ENCODE results near the gene TSKU.

TSKU gene

DNA sequence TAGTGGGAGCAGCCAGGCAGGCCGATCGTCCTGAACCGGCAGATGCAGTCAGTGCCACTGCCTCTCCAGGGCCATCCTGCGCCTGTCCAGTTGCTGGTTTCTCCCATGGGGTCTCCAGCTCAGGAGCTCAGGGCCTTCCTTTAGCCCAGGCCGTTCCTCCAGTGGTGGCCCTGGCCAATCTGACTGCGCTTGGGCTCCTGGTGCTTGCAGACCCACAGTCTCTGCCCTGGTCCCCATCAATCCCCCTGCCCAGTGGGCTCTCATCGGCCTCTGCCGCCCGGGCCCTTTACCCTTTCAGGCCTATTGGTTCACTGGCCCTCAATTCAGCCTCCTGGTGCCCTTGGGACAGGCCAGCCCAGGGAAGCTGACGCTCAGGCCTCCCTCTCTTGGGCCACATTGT is 29.2 kb upstream of the TSKU start:
- TF ChIP-seq FOXM1 (IDR thresholded peaks at IDR 0.05; ENCODE audit: borderline replicate concordance, low read depth) (no peak), EP300 (IDR thresholded peaks at IDR 0.05; ENCODE audit: borderline replicate concordance) (no peak), EGR1 (IDR thresholded peaks at IDR 0.05) (no peak), NFIC (IDR thresholded peaks at IDR 0.05) (no peak), CEBPB (IDR thresholded peaks at IDR 0.05) (no peak), YY1 (IDR thresholded peaks at IDR 0.05; ENCODE audit: low read depth) (no peak)
- TF ChIP-seq, protein P1, sequence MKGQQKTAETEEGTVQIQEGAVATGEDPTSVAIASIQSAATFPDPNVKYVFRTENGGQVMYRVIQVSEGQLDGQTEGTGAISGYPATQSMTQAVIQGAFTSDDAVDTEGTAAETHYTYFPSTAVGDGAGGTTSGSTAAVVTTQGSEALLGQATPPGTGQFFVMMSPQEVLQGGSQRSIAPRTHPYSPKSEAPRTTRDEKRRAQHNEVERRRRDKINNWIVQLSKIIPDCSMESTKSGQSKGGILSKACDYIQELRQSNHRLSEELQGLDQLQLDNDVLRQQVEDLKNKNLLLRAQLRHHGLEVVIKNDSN (IDR thresholded peaks at IDR 0.05), result no peak
- TF ChIP-seq, protein P2, sequence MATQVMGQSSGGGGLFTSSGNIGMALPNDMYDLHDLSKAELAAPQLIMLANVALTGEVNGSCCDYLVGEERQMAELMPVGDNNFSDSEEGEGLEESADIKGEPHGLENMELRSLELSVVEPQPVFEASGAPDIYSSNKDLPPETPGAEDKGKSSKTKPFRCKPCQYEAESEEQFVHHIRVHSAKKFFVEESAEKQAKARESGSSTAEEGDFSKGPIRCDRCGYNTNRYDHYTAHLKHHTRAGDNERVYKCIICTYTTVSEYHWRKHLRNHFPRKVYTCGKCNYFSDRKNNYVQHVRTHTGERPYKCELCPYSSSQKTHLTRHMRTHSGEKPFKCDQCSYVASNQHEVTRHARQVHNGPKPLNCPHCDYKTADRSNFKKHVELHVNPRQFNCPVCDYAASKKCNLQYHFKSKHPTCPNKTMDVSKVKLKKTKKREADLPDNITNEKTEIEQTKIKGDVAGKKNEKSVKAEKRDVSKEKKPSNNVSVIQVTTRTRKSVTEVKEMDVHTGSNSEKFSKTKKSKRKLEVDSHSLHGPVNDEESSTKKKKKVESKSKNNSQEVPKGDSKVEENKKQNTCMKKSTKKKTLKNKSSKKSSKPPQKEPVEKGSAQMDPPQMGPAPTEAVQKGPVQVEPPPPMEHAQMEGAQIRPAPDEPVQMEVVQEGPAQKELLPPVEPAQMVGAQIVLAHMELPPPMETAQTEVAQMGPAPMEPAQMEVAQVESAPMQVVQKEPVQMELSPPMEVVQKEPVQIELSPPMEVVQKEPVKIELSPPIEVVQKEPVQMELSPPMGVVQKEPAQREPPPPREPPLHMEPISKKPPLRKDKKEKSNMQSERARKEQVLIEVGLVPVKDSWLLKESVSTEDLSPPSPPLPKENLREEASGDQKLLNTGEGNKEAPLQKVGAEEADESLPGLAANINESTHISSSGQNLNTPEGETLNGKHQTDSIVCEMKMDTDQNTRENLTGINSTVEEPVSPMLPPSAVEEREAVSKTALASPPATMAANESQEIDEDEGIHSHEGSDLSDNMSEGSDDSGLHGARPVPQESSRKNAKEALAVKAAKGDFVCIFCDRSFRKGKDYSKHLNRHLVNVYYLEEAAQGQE (IDR thresholded peaks at IDR 0.05; ENCODE audit: low read depth), result no peak

DNA sequence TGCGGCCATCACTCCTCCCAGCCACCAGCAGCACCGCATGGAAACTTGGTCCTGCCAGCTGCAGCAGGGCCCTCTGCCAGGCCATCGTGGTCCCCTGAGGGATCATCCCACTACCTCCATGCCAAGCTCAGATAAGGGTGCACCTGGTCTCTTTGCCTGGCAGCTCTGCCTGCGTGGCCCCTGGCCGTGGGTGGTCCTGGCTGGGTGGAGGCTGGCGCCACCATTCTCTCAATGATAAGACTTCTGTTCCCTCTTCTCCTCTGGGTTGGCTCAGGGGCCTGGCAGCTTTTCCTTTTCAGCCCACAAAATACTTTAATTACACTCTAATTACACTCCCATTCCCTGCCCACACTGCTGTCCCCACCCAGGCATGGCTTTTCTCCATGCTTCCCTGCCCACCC is 26.8 kb upstream of the TSKU start:
- no peak for TF ChIP-seq CREB1 (IDR thresholded peaks at IDR 0.05; ENCODE audit: low read depth)
- TF ChIP-seq, protein P1 (IDR thresholded peaks at IDR 0.05), result no peak
- TF ChIP-seq FOXM1 (IDR thresholded peaks at IDR 0.05; ENCODE audit: borderline replicate concordance, low read depth), result no peak
- no peak for TF ChIP-seq RAD21 (IDR thresholded peaks at IDR 0.05; ENCODE audit: low read depth)
- TF ChIP-seq YY1 (IDR thresholded peaks at IDR 0.05; ENCODE audit: low read depth), result no peak
- TF ChIP-seq, protein P3, sequence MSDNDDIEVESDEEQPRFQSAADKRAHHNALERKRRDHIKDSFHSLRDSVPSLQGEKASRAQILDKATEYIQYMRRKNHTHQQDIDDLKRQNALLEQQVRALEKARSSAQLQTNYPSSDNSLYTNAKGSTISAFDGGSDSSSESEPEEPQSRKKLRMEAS (IDR thresholded peaks at IDR 0.05), result no peak
- no peak for TF ChIP-seq ZBTB7A (IDR thresholded peaks at IDR 0.05; ENCODE audit: low read depth)
- no peak for TF ChIP-seq TEAD4 (IDR thresholded peaks at IDR 0.05)
- no peak for TF ChIP-seq TCF12 (IDR thresholded peaks at IDR 0.05; ENCODE audit: low read depth)
- no peak for TF ChIP-seq TAF1 (IDR thresholded peaks at IDR 0.05; ENCODE audit: low read depth)
- no peak for TF ChIP-seq CEBPB (IDR thresholded peaks at IDR 0.05)
- no peak for TF ChIP-seq EGR1 (IDR thresholded peaks at IDR 0.05)

DNA sequence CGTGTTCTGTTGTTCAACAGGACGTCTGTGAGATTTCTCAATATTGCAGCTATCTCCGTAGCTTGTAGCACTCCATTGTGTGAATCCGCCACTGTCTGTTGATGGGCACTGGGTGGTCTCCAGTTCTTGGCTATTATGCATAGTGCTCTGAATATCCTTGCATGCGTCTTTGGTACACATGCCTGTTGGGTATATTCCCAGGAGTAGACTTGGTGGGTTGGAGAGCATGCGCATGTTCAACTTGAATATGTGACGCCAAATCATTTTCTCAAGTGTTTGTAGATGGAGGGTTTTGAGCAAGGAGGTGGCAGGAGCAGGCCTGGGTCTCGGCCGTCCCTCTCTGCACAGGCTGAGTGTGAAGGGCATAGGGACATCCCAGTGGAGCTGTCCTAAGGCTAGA is 24.8 kb upstream of the TSKU start:
- TF ChIP-seq EGR1 (IDR thresholded peaks at IDR 0.05) (no peak), TCF12 (IDR thresholded peaks at IDR 0.05; ENCODE audit: low read depth) (no peak), CEBPB (IDR thresholded peaks at IDR 0.05) (no peak), YY1 (IDR thresholded peaks at IDR 0.05; ENCODE audit: low read depth) (no peak)

DNA sequence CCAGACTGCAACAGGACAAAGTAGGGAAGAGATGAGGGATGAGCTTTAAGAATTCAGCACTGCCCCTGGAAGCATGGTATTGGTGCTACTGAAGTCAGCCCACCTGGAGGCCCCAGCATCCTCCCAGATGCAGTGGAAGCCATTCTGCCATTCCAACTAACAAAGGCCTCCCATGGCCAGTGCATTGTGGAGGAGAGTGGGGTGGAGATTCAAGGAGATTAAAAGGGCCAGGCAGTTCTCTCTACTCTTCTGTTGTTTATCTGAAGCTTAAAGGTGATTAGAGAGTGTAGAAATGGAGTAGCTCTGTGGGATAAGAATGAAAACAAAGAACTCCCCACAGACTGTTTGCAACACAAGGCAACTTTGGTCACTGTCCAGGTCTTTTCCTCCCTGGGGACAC is 24.1 kb upstream of the TSKU start:
- TF ChIP-seq FOXM1 (IDR thresholded peaks at IDR 0.05; ENCODE audit: borderline replicate concordance, low read depth), result no peak
- no peak for TF ChIP-seq NFIC (IDR thresholded peaks at IDR 0.05)
- no peak for TF ChIP-seq EGR1 (IDR thresholded peaks at IDR 0.05)
- no peak for TF ChIP-seq TEAD4 (IDR thresholded peaks at IDR 0.05)
- TF ChIP-seq, protein P1 (IDR thresholded peaks at IDR 0.05), result no peak
- no peak for TF ChIP-seq RAD21 (IDR thresholded peaks at IDR 0.05; ENCODE audit: low read depth)
- TF ChIP-seq TCF12 (IDR thresholded peaks at IDR 0.05; ENCODE audit: low read depth), result no peak
- no peak for TF ChIP-seq TAF1 (IDR thresholded peaks at IDR 0.05; ENCODE audit: low read depth)
- no peak for TF ChIP-seq EP300 (IDR thresholded peaks at IDR 0.05; ENCODE audit: borderline replicate concordance)
- no peak for TF ChIP-seq YY1 (IDR thresholded peaks at IDR 0.05; ENCODE audit: low read depth)
- TF ChIP-seq, protein P3 (IDR thresholded peaks at IDR 0.05), result no peak
- no peak for TF ChIP-seq CEBPB (IDR thresholded peaks at IDR 0.05)
- no peak for TF ChIP-seq CREB1 (IDR thresholded peaks at IDR 0.05; ENCODE audit: low read depth)
- TF ChIP-seq, protein P2 (IDR thresholded peaks at IDR 0.05; ENCODE audit: low read depth), result no peak
- no peak for TF ChIP-seq ZBTB7A (IDR thresholded peaks at IDR 0.05; ENCODE audit: low read depth)

DNA sequence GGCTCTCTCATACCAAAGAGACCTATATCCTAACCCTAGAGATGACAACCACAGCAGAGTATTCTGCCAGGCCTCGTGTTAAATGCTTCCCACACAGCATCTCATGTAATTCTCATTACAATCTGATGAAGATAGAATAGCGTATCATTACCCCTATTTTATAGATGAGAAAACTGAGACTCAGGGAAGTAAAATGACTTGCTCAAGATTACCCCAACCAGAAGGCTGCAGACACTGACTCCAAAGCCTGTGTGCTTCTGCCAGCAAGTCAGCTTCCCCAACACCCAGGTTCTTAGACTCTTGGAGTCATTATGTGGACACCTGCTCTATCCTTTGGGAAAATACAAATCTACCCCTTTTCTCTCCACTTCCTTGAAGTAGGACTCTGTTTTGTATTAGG is 23.6 kb upstream of the TSKU start:
- TF ChIP-seq YY1 (IDR thresholded peaks at IDR 0.05; ENCODE audit: low read depth) (no peak), CEBPB (IDR thresholded peaks at IDR 0.05) (no peak), TEAD4 (IDR thresholded peaks at IDR 0.05) (no peak), TAF1 (IDR thresholded peaks at IDR 0.05; ENCODE audit: low read depth) (no peak)

DNA sequence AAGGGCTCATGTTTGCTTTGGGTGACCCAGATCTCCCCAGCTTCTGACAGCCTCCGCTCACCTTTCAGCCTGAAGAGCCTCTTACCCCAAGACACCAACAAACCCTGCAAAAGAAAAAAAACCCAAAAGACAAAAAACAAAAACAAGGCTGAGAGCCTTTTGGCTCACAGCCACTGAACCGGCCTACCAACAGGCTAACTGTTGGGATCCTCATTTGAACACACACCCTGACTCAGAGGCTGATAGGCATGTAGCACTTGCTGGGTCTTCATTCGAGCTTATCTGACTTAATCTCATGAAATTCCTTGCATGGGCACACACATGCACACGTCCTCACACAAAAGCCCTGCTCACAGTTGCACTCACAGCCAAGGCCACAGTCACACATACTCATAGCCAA is 22.9 kb upstream of the TSKU start:
- TF ChIP-seq, protein P3 (IDR thresholded peaks at IDR 0.05), result no peak
- TF ChIP-seq CREB1 (IDR thresholded peaks at IDR 0.05; ENCODE audit: low read depth) (no peak), YY1 (IDR thresholded peaks at IDR 0.05; ENCODE audit: low read depth) (no peak), NFIC (IDR thresholded peaks at IDR 0.05) (no peak), RAD21 (IDR thresholded peaks at IDR 0.05; ENCODE audit: low read depth) (no peak), EGR1 (IDR thresholded peaks at IDR 0.05) (no peak), TAF1 (IDR thresholded peaks at IDR 0.05; ENCODE audit: low read depth) (no peak), EP300 (IDR thresholded peaks at IDR 0.05; ENCODE audit: borderline replicate concordance) (no peak), TEAD4 (IDR thresholded peaks at IDR 0.05) (no peak), ZBTB7A (IDR thresholded peaks at IDR 0.05; ENCODE audit: low read depth) (no peak), FOXM1 (IDR thresholded peaks at IDR 0.05; ENCODE audit: borderline replicate concordance, low read depth) (no peak), CEBPB (IDR thresholded peaks at IDR 0.05) (no peak), TCF12 (IDR thresholded peaks at IDR 0.05; ENCODE audit: low read depth) (no peak)
- TF ChIP-seq, protein P2 (IDR thresholded peaks at IDR 0.05; ENCODE audit: low read depth), result no peak
- TF ChIP-seq, protein P1 (IDR thresholded peaks at IDR 0.05), result no peak
